Measurements from ENCODE around the gene KIF24.
A peak's percentile ranks its signal among the peaks of the same experiment; 100 is the strongest.
"Not testable (repeated sequence)": the region's sequence is repeated elsewhere in the genome, so short reads cannot be mapped to it uniquely, and the experiment has no call there.

The KIF24 gene

GRCh38 chr9:34365282-34365681, 36.2 kb upstream of the KIF24 start:
- DNase-seq = no peak

DNA sequence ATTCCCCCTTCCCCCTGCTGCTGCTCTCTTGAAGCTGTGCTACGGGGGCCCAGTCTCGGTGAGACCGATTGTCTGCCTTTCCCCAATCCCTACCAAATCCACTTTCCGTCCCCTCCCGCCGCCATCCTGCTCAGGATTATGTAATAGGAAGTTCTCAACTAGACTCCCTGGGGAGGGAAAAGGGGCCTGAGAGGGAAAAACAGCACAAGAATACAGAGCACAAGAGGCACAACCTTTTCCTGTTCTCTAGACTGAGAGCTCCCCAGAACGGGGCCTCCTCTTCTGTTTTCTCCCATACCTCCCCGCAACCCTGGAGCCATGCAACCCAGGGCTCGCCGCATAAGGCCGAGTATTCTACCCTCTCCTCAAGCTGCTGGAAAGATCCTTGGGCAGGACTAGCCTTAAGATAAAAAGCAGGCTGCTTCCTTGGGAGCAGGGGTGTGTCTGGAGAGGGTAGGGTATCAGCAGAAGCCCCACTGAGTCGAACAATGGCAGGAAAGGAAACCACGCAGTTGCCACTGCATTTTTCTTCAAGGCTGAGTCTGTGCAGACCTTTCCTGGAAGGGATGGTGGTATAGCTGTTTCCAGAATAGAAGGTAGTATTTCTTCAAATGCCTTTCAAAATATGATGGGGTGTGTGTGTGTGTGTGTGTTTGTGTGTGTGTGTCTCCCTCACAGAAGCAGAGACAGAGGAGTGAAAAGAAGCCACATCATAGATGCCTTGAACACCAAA, 34.7 kb upstream of the KIF24 start:
- DNase-seq = no peak

- no peak for DNase-seq
These were observed 33.6 kb upstream of the KIF24 start for GRCh38 chr9:34362614-34363214.

GRCh38 chr9:34352957-34353356, 23.9 kb upstream of the KIF24 start:
- DNase-seq = not testable (repeated sequence)

- DNase-seq = not testable (repeated sequence)
These were observed 23.1 kb upstream of the KIF24 start for GRCh38 chr9:34352122-34352652.

GRCh38 chr9:34349324-34349723, 20.3 kb upstream of the KIF24 start:
- no peak for DNase-seq

GRCh38 chr9:34347800-34348158, 18.7 kb upstream of the KIF24 start:
- no peak for DNase-seq

- no peak for DNase-seq
These were observed 18.1 kb upstream of the KIF24 start for GRCh38 chr9:34346873-34347799.

- DNase-seq = no peak
These were observed 14.5 kb upstream of the KIF24 start for GRCh38 chr9:34343605-34344004.

- DNase-seq = no peak
These were observed 14.0 kb upstream of the KIF24 start for GRCh38 chr9:34343090-34343489.

- DNase-seq = no peak
These were observed 12.7 kb upstream of the KIF24 start for GRCh38 chr9:34341659-34342295.

DNA sequence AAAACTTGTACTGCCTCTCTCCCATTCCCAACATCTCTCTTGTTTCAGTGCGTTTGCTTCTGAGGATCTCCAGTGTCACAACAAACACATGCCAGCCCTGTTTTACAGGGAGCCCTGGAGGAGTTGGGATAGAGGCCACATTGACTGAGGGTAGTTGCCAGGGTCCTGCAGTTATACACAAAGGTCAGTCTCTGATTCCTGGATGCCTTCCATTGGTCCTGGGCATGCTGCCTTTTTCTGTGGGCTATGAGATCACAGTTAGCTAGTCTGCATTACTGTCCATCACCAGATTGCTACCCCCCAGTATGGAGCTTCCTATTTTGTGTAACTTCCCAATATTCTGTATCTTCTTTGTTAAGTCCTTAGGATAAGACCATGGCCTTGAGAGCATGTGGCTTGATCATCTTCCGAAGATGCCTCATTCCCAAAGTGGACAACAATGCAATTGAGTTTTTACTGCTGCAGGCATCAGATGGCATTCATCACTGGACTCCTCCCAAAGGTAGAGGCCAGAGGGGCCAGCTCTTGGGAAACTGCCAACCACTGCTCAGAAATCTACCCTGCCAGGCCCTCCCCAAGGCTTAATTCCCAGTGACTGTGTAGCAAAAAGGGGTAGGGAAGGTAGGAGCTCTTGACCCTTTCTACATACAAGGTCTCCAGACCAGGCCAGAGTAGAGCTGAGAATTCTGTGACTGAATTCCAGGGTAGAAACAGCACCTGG, 9.8 kb upstream of the KIF24 start:
- no peak for DNase-seq

- DNase-seq = not testable (repeated sequence)
These were observed 9.0 kb upstream of the KIF24 start for GRCh38 chr9:34338079-34338478.

GRCh38 chr9:34337403-34337802, 8.3 kb upstream of the KIF24 start:
- DNase-seq = no peak

DNA sequence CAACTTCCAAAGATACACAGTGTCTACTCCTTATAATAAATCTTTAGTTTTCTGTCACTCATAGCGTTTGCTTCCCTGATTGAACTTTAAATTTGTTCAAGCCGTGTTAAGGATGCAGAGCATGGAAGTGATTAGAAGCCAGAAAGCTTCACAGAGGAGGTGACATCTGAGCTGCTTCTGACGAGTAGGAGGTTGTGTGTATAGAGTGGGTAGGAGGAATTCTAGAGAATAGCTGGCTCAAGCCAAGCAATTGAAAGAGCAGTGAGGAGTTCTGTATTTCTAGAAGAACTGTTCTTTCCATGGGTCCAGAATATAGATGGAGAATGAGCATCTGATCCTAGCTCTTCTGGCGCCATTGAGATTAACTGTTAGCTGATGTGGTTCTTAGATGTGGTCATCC, 6.3 kb upstream of the KIF24 start:
- DNase-seq = no peak

- no peak for DNase-seq
These were observed 5.8 kb upstream of the KIF24 start for GRCh38 chr9:34334916-34335315.

GRCh38 chr9:34334337-34334824, 5.3 kb upstream of the KIF24 start:
- DNase-seq = no peak

DNA sequence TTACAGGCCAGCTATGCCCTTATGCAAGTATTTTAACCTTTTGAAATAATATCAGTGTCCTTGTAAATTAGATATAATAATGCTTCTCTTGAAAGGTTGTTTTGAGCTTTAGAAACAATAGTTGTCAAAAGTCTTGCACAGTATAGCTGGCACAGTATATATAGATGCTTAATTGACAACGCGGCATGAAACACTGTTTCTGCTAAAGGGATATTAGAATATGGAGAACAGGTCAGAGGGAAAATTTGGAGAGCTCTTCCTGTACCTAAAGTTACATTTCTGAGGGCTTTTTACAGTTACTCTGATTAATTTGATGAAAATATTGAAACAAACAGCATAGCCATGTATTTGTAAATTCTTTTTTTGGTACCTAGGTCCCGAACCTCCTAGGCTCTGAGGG, 4.8 kb upstream of the KIF24 start:
- DNase-seq = no peak

GRCh38 chr9:34332076-34332964, 3.3 kb upstream of the KIF24 start:
- DNase-seq = peak; percentile 69

DNA sequence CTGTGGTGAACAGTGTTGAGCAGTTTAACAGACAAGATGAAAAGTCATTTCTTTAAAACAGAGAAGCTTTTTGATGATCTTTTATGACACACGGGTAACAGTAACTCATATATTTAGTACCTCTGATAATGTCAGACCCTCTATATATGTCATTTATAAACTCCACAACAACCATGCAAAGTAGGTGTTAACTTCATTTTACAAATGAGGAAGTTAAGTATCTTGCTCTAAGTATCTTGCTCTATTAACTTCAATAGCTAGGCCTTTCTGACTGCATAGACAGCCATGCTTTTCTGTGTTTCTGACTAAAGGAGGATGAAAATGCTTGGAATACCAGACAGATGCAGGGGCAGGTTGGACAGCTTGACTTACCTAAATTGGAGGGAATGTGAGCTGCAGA, 2.1 kb upstream of the KIF24 start:
- peak; percentile 45 for DNase-seq

DNA sequence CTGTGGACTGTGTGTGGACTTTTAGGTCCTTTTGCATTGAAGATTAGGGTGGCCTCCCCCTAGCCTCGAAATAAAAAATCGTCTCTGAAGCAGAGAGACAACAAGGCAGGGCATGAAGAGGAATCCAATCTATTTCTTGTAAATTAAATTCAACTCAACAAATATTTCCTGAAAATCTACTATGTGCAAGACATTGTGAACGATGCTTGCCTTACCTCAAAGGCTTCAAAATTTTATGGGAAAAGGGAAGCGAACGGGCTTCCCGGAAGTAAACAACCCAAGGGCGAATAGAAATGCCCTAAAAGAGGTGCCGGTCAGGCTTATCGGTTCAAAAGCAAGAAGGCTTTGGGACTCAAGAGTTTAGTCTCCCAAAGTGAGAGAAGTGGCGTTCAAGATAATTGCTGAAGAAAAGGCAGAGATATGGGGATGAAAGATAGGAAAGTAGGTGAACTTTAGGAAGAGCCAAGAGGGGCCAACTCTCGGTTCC, 525 bp downstream of the KIF24 start:
- DNase-seq = peak; percentile 89

Measured in OCI-M1 (cell line).